ENCODE data around the gene MED12L. TPM values are rescaled to one million over a fixed set of nuclear protein-coding genes. Genes with fewer than 3 reads are reported as not detected.

The MED12L gene
- total and polyA plus RNA-seq, 9 of the 15 experiments (the other 6 are each of a cell fraction or from before 2014, with no cell fraction given) = not detected

GRCh38 chr3:151371526-151371925, 286.1 kb downstream of the MED12L start:
- Histone ChIP-seq H3K4me3 (no peak overlapping the region), H4K20me1 (replicated peaks; ENCODE audit: control insufficient read depth, insufficient read depth, low read length) (no peaks in the 10 kb centered on the region), H3K4me1 (replicated peaks in 1 of 2; ENCODE audit: control insufficient read depth in 2 of 2, insufficient read depth in 2 of 2, low read length in 2 of 2) (no peaks in the 10 kb centered on the region), H3K27ac (ENCODE audit: extremely low read depth, low read depth, low read length) (no peak overlapping the region), H2AFZ (ENCODE audit: low read depth, low read length) (no peak overlapping the region), H3K9me3 (replicated peaks; ENCODE audit: control insufficient read depth, insufficient read depth, low read depth, low read length) (no peaks in the 10 kb centered on the region), H3K36me3 (ENCODE audit: control insufficient read depth, insufficient read depth, low read length) (no peaks in the 10 kb centered on the region), H3K27me3 (ENCODE audit: control insufficient read depth in 2 of 2, insufficient read depth in 2 of 2, low read length in 2 of 2) (0 out of 5 replicates have a peak, but pooled peaks cover 0 to 3% of the 10 kb centered on the region in 2 experiments), H3K9me1 (ENCODE audit: control insufficient read depth, insufficient read depth, low read length) (no peaks in the 10 kb centered on the region), H3K4me2 (ENCODE audit: insufficient read depth, low read length) (no peak overlapping the region), H3K79me2 (ENCODE audit: control insufficient read depth, insufficient read depth, low read length) (no peaks in the 10 kb centered on the region), H3K9ac (ENCODE audit: insufficient read depth in 1 of 2, low read depth in 2 of 2, low read length in 2 of 2) (no peak overlapping the region)
- no TSS peak for BruUV-seq (replicated peaks)
- in situ Hi-C loops (cut with MboI) (no loop called here), intact Hi-C loops (cut with micrococcal nuclease) (no loop called here)
- ChIA-PET POLR2A (no interaction called here), CTCF (ENCODE audit: low intra/inter-chr PET ratio) (no interaction called here)
- DNase-seq (ENCODE audit: extremely low read depth in 1 of 4, low spot score in 3 of 4) = no peak
- TF ChIP-seq SIN3B (IDR thresholded peaks at IDR 0.05; ENCODE audit: low read depth) (no peak), THRB (CRISPR knock-in tag; conservative IDR thresholded peaks at IDR 0.05) (no peak), ZNF354B (CRISPR knock-in tag; IDR thresholded peaks at IDR 0.05) (no peak), DDX20 (tag; IDR thresholded peaks at IDR 0.05; ENCODE audit: low read depth) (no peak), ZBTB49 (CRISPR knock-in tag; IDR thresholded peaks at IDR 0.05; ENCODE audit: borderline replicate concordance) (no peak), NBN (IDR thresholded peaks at IDR 0.05; ENCODE audit: low read depth) (no peak), ARID1B (IDR thresholded peaks at IDR 0.05) (no peak), NR2F6 (CRISPR knock-in tag; IDR thresholded peaks at IDR 0.05) (no peak), ARID4B (CRISPR knock-in tag; IDR thresholded peaks at IDR 0.05) (no peak), SAFB (IDR thresholded peaks at IDR 0.05; ENCODE audit: borderline replicate concordance, low read depth, low read length) (no peak), ZNF41 (CRISPR knock-in tag; conservative IDR thresholded peaks at IDR 0.05) (no peak), PTBP1 (IDR thresholded peaks at IDR 0.05; ENCODE audit: low read depth, low read length) (no peak), MTA1 (IDR thresholded peaks at IDR 0.05; ENCODE audit: borderline replicate concordance) (no peak), ADNP (tag; IDR thresholded peaks at IDR 0.05) (no peak)
- TF ChIP-seq, protein P1, sequence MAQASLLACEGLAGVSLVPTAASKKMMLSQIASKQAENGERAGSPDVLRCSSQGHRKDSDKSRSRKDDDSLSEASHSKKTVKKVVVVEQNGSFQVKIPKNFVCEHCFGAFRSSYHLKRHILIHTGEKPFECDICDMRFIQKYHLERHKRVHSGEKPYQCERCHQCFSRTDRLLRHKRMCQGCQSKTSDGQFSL (CRISPR knock-in tag; IDR thresholded peaks at IDR 0.05) = no peak
- TF ChIP-seq, protein P1 (tag; IDR thresholded peaks at IDR 0.05) = no peak
- FAIRE-seq = no peak
- no peak for ATAC-seq

Measured in K562 (cell line).